Measurements from ENCODE around the gene TMEM266.

TMEM266 gene

GRCh38 chr15:76192715-76193114, 132.9 kb downstream of the TMEM266 start:
- Histone ChIP-seq H3K27me3 (ENCODE audit: control insufficient read depth, insufficient read depth, low read length) (no peaks in the 10 kb centered on the region), H3K27ac (no peak overlapping the region), H3K36me3 (ENCODE audit: control insufficient read depth, insufficient read depth, low read length) (no peaks in the 10 kb centered on the region), H3K9me3 (ENCODE audit: control insufficient read depth, low read length) (no peaks in the 10 kb centered on the region), H3K9ac (no peak overlapping the region), H2AFZ (no peak overlapping the region), H3K4me2 (ENCODE audit: low read length) (no peak overlapping the region), H3K79me2 (no peaks in the 10 kb centered on the region), H3K4me3 (ENCODE audit: low read depth, low read length) (no peak overlapping the region), H3K4me1 (no peaks in the 10 kb centered on the region)
- TF ChIP-seq CTCF (IDR thresholded peaks at IDR 0.05): no peak

- Histone ChIP-seq H2AFZ (no peak overlapping the region), H3K4me1 (no peaks in the 10 kb centered on the region), H3K36me3 (ENCODE audit: control insufficient read depth, insufficient read depth, low read length) (no peaks in the 10 kb centered on the region), H3K9me3 (ENCODE audit: control insufficient read depth, low read length) (no peaks in the 10 kb centered on the region), H3K4me3 (ENCODE audit: low read depth, low read length) (no peak overlapping the region), H3K9ac (no peak overlapping the region), H3K79me2 (no peaks in the 10 kb centered on the region), H3K27me3 (ENCODE audit: control insufficient read depth, insufficient read depth, low read length) (no peaks in the 10 kb centered on the region), H3K4me2 (ENCODE audit: low read length) (no peak overlapping the region), H3K27ac (no peak overlapping the region)
- TF ChIP-seq CTCF (IDR thresholded peaks at IDR 0.05): no peak
These were observed 134.1 kb downstream of the TMEM266 start for GRCh38 chr15:76193934-76194333.

- Histone ChIP-seq H3K4me3 (ENCODE audit: low read depth, low read length) (no peak overlapping the region), H3K27ac (no peak overlapping the region), H3K36me3 (ENCODE audit: control insufficient read depth, insufficient read depth, low read length) (no peaks in the 10 kb centered on the region), H3K79me2 (no peaks in the 10 kb centered on the region), H3K9me3 (ENCODE audit: control insufficient read depth, low read length) (no peaks in the 10 kb centered on the region), H3K4me1 (no peaks in the 10 kb centered on the region), H3K9ac (no peak overlapping the region), H2AFZ (no peak overlapping the region), H3K27me3 (ENCODE audit: control insufficient read depth, insufficient read depth, low read length) (no peaks in the 10 kb centered on the region), H3K4me2 (ENCODE audit: low read length) (no peak overlapping the region)
- no peak for TF ChIP-seq CTCF (IDR thresholded peaks at IDR 0.05)
These were observed 135.9 kb downstream of the TMEM266 start for GRCh38 chr15:76195506-76196268.

GRCh38 chr15:76196269-76197231, 136.8 kb downstream of the TMEM266 start:
- H3K27me3 ChIP-seq (ENCODE audit: control insufficient read depth, insufficient read depth, low read length): no peaks in the 10 kb centered on the region
- no peak overlapping the region for H2AFZ ChIP-seq
- H3K4me2 ChIP-seq (ENCODE audit: low read length): no peak overlapping the region
- H3K36me3 ChIP-seq (ENCODE audit: control insufficient read depth, insufficient read depth, low read length): no peaks in the 10 kb centered on the region
- no peaks in the 10 kb centered on the region for H3K4me1 ChIP-seq
- no peak overlapping the region for H3K4me3 ChIP-seq (ENCODE audit: low read depth, low read length)
- H3K27ac ChIP-seq: no peak overlapping the region
- TF ChIP-seq CTCF (IDR thresholded peaks at IDR 0.05): no peak
- H3K9me3 ChIP-seq (ENCODE audit: control insufficient read depth, low read length): no peaks in the 10 kb centered on the region
- H3K79me2 ChIP-seq: no peaks in the 10 kb centered on the region
- H3K9ac ChIP-seq: no peak overlapping the region
